Limb (tissue), 2 donors: Measurements from ENCODE around the gene PNO1.

Experiments used
- DNase-seq, 2 donors: peaks; one replicate each; pipeline ENCODE4 v3.0.0-alpha.2; 2016; ENCODE audit errors: extremely low spot score in 2 of 2

The PNO1 gene

GRCh38 chr2:68193787-68194372 is 36.2 kb downstream of the PNO1 start:
- DNase-seq: no peak

DNA sequence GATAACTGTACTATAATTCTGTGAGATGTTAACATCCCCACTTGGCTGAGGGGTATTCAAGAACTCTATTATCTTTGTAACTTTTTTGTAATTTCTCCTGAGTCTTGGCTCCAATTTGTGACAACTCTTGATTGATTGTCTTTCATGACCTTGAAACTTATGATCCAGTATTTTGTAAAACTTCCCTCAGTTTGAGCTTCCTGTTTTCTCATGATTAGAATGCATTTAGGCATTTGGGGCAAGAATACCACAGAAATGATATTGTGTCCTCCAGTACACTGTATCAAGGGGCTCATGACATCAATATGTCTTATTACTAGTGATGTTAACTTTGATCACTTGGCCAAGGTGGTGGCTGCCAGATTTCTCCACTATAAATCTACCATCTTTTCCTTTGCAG is 37.4 kb downstream of the PNO1 start:
- DNase-seq: no peak

- peak in 1 of 2 donors; percentile 52 for DNase-seq
These were observed 38.5 kb downstream of the PNO1 start for GRCh38 chr2:68196120-68196716.

GRCh38 chr2:68200157-68200787 is 42.6 kb downstream of the PNO1 start:
- no peak for DNase-seq

- no peak for DNase-seq
These were observed 45.9 kb downstream of the PNO1 start for GRCh38 chr2:68203587-68203986.

- no peak for DNase-seq
These were observed 49.1 kb downstream of the PNO1 start for GRCh38 chr2:68206793-68207192.

GRCh38 chr2:68214381-68214780 is 56.7 kb downstream of the PNO1 start:
- no peak for DNase-seq

DNA sequence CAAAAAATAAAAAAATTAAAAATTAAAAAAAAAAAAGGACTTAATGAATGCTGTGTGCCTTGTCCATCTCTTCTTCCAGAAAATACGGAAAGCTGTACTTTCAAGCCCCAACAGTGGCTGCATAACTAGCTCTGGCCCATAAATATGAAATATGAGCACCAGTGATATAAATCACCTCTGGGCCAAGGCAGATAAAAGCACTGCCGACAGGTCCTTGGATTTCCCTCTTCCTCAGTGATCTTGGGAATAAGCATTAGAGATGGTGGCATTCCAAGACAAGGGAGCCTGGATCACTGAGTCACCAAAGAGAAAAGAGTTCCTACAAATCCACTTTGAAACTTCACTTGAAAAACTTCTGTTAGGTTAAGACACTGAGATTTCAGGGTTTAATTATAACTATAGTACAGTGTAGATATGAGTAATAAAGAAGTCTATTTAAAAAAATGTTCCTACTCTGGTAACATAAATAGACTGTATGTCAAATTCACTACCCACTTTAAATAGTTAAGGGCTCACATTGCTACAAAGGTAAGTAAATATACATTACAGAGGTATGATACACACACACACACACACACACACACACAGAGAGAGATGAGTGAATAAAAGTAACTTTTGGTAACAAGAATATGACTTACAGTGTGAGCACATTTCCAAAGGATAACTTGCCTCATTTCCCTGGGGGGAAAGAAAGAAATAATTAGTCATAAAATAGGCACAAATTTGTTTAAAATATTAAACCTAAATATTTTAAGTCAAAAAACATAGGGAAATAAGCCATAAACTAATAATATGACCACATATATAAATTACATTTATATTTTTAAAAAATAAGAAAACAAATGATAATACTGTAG is 59.0 kb downstream of the PNO1 start:
- no peak for DNase-seq

DNA sequence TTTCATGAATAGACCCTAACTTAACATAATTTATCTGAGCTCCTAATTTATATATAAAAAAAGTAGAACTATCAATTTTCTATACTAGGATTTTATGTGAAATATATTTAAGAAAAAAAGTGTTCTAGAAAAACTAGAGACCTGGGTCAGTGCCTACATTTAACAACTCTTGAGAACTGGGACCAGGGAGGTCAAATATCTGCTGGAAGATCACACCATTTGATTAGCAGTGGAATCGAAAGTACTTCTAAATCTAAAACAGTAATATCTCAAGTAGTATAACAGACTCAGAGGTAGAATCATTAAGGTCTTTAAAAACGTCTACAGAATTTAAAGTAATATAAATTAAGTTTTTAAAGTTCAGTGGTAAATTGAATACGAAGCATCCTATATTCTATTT is 60.0 kb downstream of the PNO1 start:
- DNase-seq: no peak

GRCh38 chr2:68218343-68218901 is 60.7 kb downstream of the PNO1 start:
- no peak for DNase-seq

- no peak for DNase-seq
These were observed 64.6 kb downstream of the PNO1 start for GRCh38 chr2:68222287-68222686.

DNA sequence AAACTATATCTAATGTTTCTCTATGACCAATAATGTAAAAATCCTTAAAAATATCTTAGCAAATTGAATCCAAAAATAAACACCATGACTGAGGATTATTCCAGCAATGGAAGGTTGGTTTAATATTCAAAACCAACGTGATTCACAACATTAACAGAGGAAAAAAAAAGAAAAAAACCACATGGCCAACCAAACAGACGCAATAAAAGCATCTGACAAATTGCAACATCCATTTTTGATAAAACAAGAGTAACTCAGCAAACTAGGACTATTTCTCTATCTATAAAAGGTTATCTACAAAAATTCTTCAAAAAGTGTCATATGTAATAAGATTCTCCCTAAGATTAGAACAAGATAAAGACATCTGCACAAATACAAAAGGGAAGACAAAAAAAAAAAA is 65.7 kb downstream of the PNO1 start:
- no peak for DNase-seq

GRCh38 chr2:68225119-68225632 is 67.5 kb downstream of the PNO1 start:
- DNase-seq: no peak
